Liver (tissue), 9 donors: Measurements from ENCODE around the gene MYO10. TPM values are rescaled to one million over a fixed set of nuclear protein-coding genes. Genes with fewer than 3 reads are reported as not detected.

Source experiments
- DNase-seq: peaks from one replicate; pipeline ENCODE4 v3.0.0-alpha.2; 2017; ENCODE audit warnings: low spot score
- H3K27ac ChIP-seq, 2 donors: one replicate each; pipeline ENCODE4 v1.7.0; 2013; ENCODE audit warnings: inconsistent platforms in 2 of 2, low read length in 2 of 2, control low read depth in 1 of 2, low read depth in 1 of 2, mild to moderate bottlenecking in 1 of 2
- H3K27me3 ChIP-seq, 4 donors: one replicate each; pipeline versions ENCODE4 v1.6.1 to v1.7.0; 2013; ENCODE audit warnings: low read length in 3 of 4, inconsistent platforms in 1 of 4, mild to moderate bottlenecking in 1 of 4, moderate library complexity in 1 of 4; ENCODE audit not compliant: control insufficient read depth in 4 of 4, insufficient read depth in 4 of 4
- H3K36me3 ChIP-seq, 4 donors: one replicate each; pipeline versions ENCODE4 v1.6.1 to v1.7.0; 2013; ENCODE audit warnings: low read length in 3 of 4, mild to moderate bottlenecking in 3 of 4, low read depth in 1 of 4, moderate library complexity in 1 of 4; ENCODE audit not compliant: control insufficient read depth in 4 of 4, insufficient read depth in 3 of 4
- H3K4me1 ChIP-seq, 4 donors: one replicate each; pipeline versions ENCODE4 v1.6.1 to v1.7.0; 2013; ENCODE audit warnings: low read length in 3 of 4, mild to moderate bottlenecking in 3 of 4, moderate library complexity in 1 of 4; ENCODE audit not compliant: control insufficient read depth in 4 of 4, insufficient read depth in 4 of 4
- H3K4me3 ChIP-seq, 3 donors: one replicate each; pipeline versions ENCODE4 v1.6.1 to v1.7.0; 2013; ENCODE audit warnings: low read length in 3 of 3, control low read depth in 1 of 3, low read depth in 1 of 3, mild to moderate bottlenecking in 1 of 3
- H3K9ac ChIP-seq, 2 donors: one replicate each; pipeline ENCODE4 v1.7.0; 2013; ENCODE audit warnings: low read length in 2 of 2, mild to moderate bottlenecking in 2 of 2, moderate library complexity in 2 of 2, control low read depth in 1 of 2, low read depth in 1 of 2
- H3K9me3 ChIP-seq, 4 donors: one replicate each; pipeline versions ENCODE4 v1.6.1 to v1.7.0; 2013; ENCODE audit warnings: low read length in 3 of 4; ENCODE audit not compliant: control insufficient read depth in 4 of 4
- EGR1 ChIP-seq, 2 donors: IDR thresholded peaks; 2 replicates each; pipeline ENCODE4 v1.6.1; 2016 to 2018; ENCODE audit warnings: antibody characterized with exemption in 2 of 2, low read depth in 2 of 2
- FOXA1 ChIP-seq: IDR thresholded peaks from 2 replicates; pipeline ENCODE4 v1.6.1; 2016; ENCODE audit warnings: antibody characterized with exemption
- FOXA2 ChIP-seq: IDR thresholded peaks from 2 replicates; pipeline ENCODE4 v1.6.1; 2016; ENCODE audit warnings: antibody characterized with exemption
- GABPA ChIP-seq, 2 donors: IDR thresholded peaks in 1 of 2; conservative IDR thresholded peaks in 1 of 2; 2 replicates each; pipeline ENCODE4 v1.6.1; 2016; ENCODE audit warnings: antibody characterized with exemption in 2 of 2, mild to moderate bottlenecking in 1 of 2, moderate library complexity in 1 of 2
- HNF4A ChIP-seq, 2 donors: conservative IDR thresholded peaks; 2 replicates each; pipeline ENCODE4 v1.6.1; 2016; ENCODE audit warnings: antibody characterized with exemption in 2 of 2, mild to moderate bottlenecking in 2 of 2
- HNF4G ChIP-seq: IDR thresholded peaks from 2 replicates; pipeline ENCODE4 v1.6.1; 2016; ENCODE audit warnings: antibody characterized with exemption
- JUND ChIP-seq, 2 donors: IDR thresholded peaks; 2 replicates each; pipeline ENCODE4 v1.6.1; 2016; ENCODE audit warnings: antibody characterized with exemption in 2 of 2
- NR2F2 ChIP-seq: IDR thresholded peaks from 2 replicates; pipeline ENCODE4 v1.6.1; 2016; ENCODE audit warnings: antibody characterized with exemption
- RAD21 ChIP-seq, 2 donors: IDR thresholded peaks; 2 replicates each; pipeline ENCODE4 v1.6.1; 2016; ENCODE audit warnings: antibody characterized with exemption in 2 of 2, mild to moderate bottlenecking in 2 of 2
- RXRA ChIP-seq, 2 donors: IDR thresholded peaks; 2 replicates each; pipeline ENCODE4 v1.6.1; 2017 to 2018; ENCODE audit warnings: antibody characterized with exemption in 2 of 2, mild to moderate bottlenecking in 1 of 2
- SP1 ChIP-seq: IDR thresholded peaks from 2 replicates; pipeline ENCODE4 v1.6.1; 2018; ENCODE audit warnings: antibody characterized with exemption, mild to moderate bottlenecking
- YY1 ChIP-seq: IDR thresholded peaks from 2 replicates; pipeline ENCODE4 v1.6.1; 2016; ENCODE audit warnings: antibody characterized with exemption, mild to moderate bottlenecking
- WGBS: extraction: QIAGEN DNeasy Blood & Tissue Kit; methylation state at CpG from one replicate; pipeline ENCODE4 v1.1.7; 2013; 5-methylcytosine and 5-hydroxymethylcytosine counted together
- polyA plus RNA-seq, 2 donors: library from polyadenylated mRNA; stranded (reverse) in 1 of 2; unstranded in 1 of 2; fragments of 200-250 nt in 1 of 2; fragments of >200 nt in 1 of 2; fragmentation: Nextera tagmentation in 1 of 2; extraction: Ambion mirVana in 1 of 2; gene quantifications; one replicate each; pipeline versions ENCODE4 v1.2.1 to v1.2.3, GENCODE V29; 2013 to 2015
- total RNA-seq, 2 donors: library from RNA; depleted of rRNA; stranded (reverse); fragments of >200 nt; gene quantifications; one replicate each; pipeline ENCODE4 v1.2.3, GENCODE V29; 2014
- TF ChIP-seq, protein P1 (sequence below): IDR thresholded peaks from 2 replicates; pipeline ENCODE4 v1.6.1; 2016; ENCODE audit warnings: antibody characterized with exemption
- TF ChIP-seq, protein P2 (sequence below): IDR thresholded peaks from 2 replicates; pipeline ENCODE4 v1.6.1; 2016; ENCODE audit warnings: antibody characterized with exemption
- TF ChIP-seq, protein P3 (sequence below): IDR thresholded peaks from 2 replicates; pipeline ENCODE4 v1.6.1; 2016; ENCODE audit warnings: antibody characterized with exemption
- TF ChIP-seq, protein P4 (sequence below): fragments of 150-350 bp; IDR thresholded peaks from 2 replicates; pipeline ENCODE4 v1.5.1; 2017; ENCODE audit warnings: improper control_type of control experiment, low read depth, low read length; ENCODE audit not compliant: missing input control
- TF ChIP-seq, protein P5 (sequence below): IDR thresholded peaks from 2 replicates; pipeline ENCODE4 v1.6.1; 2016; ENCODE audit warnings: antibody characterized with exemption, mild to moderate bottlenecking
- donor health status: healthy.
- donor health status: healthy.
- donor health status: healthy.
- donor health status: healthy.
- donor health status: healthy.

Gene MYO10
- total and polyA plus RNA-seq, 4 donors, result 4.3 to 15.3 (median 7.1) TPM

DNA sequence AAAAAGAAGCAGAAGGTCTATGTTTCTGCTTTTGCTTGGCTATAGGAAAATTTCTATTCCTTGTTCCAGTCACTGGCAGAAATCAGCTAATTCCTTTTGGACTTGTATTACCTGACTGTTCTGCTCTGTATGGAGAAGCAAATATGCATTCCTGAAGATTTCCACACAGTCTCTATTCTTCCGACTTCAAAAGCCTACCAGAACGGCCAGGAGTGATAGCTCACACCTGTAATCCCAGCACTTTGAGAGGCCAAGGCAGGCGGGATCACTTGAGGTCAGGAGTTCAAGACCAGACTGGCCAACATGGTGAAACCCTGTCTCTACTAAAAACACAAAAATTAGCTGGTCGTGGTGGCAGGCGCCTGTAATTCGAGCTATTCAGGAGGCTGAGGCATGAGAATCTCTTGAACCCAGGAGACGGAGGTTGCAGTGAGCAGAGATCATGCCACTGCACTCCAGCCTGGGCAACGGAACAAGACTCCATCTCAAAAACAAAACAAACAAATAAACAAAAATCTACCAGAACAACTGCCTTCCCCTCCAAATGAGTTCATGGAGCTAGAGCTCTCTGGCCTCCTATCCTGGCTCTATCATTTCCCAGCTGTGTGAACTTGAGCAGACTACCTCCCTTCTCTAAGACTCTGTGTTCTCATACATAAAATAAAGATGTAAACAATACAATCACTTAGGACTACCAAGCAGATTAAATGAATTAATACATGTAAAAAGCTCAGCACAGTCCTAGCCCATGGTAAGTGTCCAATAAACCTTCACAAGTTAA is 17.0 kb downstream of the MYO10 start:
- no peak overlapping the region for H3K4me3 ChIP-seq
- WGBS, result 81% methylated on average over 8 of the region's 8 CpGs
- no peaks in the 10 kb centered on the region for H3K9me3 ChIP-seq
- H3K4me1 ChIP-seq, result no peaks in the 10 kb centered on the region
- DNase-seq, result no peak
- no peaks in the 10 kb centered on the region for H3K27me3 ChIP-seq
- no peak overlapping the region for H3K9ac ChIP-seq
- H3K27ac ChIP-seq, result no peak overlapping the region
- TF ChIP-seq, protein P1, sequence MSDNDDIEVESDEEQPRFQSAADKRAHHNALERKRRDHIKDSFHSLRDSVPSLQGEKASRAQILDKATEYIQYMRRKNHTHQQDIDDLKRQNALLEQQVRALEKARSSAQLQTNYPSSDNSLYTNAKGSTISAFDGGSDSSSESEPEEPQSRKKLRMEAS, result no peak
- no peak for TF ChIP-seq YY1
- TF ChIP-seq FOXA1, result no peak
- TF ChIP-seq RXRA (IDR thresholded peaks at IDR 0.05), result no peak
- TF ChIP-seq SP1, result no peak
- no peaks in the 10 kb centered on the region for H3K36me3 ChIP-seq

DNA sequence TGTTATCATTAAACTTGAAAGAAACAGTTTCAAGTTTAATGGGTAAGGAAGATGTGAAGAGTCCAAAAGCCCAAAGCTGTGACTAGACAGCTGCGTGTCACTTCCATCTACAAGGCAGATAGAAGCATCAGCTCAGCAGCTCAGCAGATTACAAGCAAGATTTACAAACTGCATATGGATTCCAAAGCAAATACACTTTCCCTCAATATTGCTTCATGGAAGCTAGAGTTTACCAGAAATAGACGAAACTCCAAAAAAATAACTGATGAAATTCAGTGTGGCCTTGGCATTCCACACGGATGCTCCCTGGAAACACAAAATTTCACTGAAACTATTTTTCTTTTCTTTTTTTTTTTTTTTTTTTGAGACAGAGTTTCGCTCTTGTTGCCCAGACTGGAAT is 17.9 kb downstream of the MYO10 start:
- Histone ChIP-seq H3K4me3 (no peak overlapping the region), H3K36me3 (no peaks in the 10 kb centered on the region), H3K4me1 (no peaks in the 10 kb centered on the region), H3K27me3 (no peaks in the 10 kb centered on the region), H3K9me3 (no peaks in the 10 kb centered on the region), H3K9ac (no peak overlapping the region), H3K27ac (no peak overlapping the region)
- TF ChIP-seq, protein P1, result no peak
- no peak for TF ChIP-seq RXRA (IDR thresholded peaks at IDR 0.05)
- no peak for TF ChIP-seq NR2F2
- no peak for TF ChIP-seq HNF4G
- TF ChIP-seq, protein P2, sequence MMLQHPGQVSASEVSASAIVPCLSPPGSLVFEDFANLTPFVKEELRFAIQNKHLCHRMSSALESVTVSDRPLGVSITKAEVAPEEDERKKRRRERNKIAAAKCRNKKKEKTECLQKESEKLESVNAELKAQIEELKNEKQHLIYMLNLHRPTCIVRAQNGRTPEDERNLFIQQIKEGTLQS, result no peak
- TF ChIP-seq, protein P3, sequence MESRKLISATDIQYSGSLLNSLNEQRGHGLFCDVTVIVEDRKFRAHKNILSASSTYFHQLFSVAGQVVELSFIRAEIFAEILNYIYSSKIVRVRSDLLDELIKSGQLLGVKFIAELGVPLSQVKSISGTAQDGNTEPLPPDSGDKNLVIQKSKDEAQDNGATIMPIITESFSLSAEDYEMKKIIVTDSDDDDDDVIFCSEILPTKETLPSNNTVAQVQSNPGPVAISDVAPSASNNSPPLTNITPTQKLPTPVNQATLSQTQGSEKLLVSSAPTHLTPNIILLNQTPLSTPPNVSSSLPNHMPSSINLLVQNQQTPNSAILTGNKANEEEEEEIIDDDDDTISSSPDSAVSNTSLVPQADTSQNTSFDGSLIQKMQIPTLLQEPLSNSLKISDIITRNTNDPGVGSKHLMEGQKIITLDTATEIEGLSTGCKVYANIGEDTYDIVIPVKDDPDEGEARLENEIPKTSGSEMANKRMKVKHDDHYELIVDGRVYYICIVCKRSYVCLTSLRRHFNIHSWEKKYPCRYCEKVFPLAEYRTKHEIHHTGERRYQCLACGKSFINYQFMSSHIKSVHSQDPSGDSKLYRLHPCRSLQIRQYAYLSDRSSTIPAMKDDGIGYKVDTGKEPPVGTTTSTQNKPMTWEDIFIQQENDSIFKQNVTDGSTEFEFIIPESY, result no peak
- no peak for TF ChIP-seq FOXA2
- TF ChIP-seq JUND (IDR thresholded peaks at IDR 0.05), result no peak
- no peak for TF ChIP-seq YY1
- TF ChIP-seq, protein P4, sequence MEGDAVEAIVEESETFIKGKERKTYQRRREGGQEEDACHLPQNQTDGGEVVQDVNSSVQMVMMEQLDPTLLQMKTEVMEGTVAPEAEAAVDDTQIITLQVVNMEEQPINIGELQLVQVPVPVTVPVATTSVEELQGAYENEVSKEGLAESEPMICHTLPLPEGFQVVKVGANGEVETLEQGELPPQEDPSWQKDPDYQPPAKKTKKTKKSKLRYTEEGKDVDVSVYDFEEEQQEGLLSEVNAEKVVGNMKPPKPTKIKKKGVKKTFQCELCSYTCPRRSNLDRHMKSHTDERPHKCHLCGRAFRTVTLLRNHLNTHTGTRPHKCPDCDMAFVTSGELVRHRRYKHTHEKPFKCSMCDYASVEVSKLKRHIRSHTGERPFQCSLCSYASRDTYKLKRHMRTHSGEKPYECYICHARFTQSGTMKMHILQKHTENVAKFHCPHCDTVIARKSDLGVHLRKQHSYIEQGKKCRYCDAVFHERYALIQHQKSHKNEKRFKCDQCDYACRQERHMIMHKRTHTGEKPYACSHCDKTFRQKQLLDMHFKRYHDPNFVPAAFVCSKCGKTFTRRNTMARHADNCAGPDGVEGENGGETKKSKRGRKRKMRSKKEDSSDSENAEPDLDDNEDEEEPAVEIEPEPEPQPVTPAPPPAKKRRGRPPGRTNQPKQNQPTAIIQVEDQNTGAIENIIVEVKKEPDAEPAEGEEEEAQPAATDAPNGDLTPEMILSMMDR, result no peak
- no peak for TF ChIP-seq HNF4A (conservative IDR thresholded peaks at IDR 0.05)
- no peak for TF ChIP-seq RAD21 (IDR thresholded peaks at IDR 0.05)
- no peak for TF ChIP-seq EGR1 (IDR thresholded peaks at IDR 0.05; ENCODE audit: low read depth in 2 of 2)
- TF ChIP-seq, protein P5, sequence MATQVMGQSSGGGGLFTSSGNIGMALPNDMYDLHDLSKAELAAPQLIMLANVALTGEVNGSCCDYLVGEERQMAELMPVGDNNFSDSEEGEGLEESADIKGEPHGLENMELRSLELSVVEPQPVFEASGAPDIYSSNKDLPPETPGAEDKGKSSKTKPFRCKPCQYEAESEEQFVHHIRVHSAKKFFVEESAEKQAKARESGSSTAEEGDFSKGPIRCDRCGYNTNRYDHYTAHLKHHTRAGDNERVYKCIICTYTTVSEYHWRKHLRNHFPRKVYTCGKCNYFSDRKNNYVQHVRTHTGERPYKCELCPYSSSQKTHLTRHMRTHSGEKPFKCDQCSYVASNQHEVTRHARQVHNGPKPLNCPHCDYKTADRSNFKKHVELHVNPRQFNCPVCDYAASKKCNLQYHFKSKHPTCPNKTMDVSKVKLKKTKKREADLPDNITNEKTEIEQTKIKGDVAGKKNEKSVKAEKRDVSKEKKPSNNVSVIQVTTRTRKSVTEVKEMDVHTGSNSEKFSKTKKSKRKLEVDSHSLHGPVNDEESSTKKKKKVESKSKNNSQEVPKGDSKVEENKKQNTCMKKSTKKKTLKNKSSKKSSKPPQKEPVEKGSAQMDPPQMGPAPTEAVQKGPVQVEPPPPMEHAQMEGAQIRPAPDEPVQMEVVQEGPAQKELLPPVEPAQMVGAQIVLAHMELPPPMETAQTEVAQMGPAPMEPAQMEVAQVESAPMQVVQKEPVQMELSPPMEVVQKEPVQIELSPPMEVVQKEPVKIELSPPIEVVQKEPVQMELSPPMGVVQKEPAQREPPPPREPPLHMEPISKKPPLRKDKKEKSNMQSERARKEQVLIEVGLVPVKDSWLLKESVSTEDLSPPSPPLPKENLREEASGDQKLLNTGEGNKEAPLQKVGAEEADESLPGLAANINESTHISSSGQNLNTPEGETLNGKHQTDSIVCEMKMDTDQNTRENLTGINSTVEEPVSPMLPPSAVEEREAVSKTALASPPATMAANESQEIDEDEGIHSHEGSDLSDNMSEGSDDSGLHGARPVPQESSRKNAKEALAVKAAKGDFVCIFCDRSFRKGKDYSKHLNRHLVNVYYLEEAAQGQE, result no peak
- TF ChIP-seq FOXA1, result no peak
- no peak for TF ChIP-seq GABPA (IDR thresholded peaks at IDR 0.05 in 1 of 2, conservative IDR thresholded peaks at IDR 0.05 in 1 of 2)
- DNase-seq, result no peak
- 74% methylated on average over 4 of the region's 4 CpGs for WGBS
